Testis (tissue), 2 donors: ENCODE data around the gene ANXA2.
"Not testable (repeated sequence)": the region's sequence is repeated elsewhere in the genome, so short reads cannot be mapped to it uniquely, and the experiment has no call there.

ENCODE experiments used
- POLR2A ChIP-seq: fragments of 450-650 bp; IDR thresholded peaks from one replicate; pipeline ENCODE4 v1.6.1; 2017; ENCODE audit warnings: antibody characterized with exemption, mild to moderate bottlenecking, moderate library complexity
- TF ChIP-seq, protein P1 (sequence below), 3 experiments: fragments of 450-650 bp in 2 of 3; fragments of 200-600 bp in 1 of 3; sonication (generic) in 1 of 3; IDR thresholded peaks; one replicate each; pipeline ENCODE4 v1.5.1; 2016 to 2019; ENCODE audit warnings: antibody characterized with exemption in 3 of 3, mild to moderate bottlenecking in 2 of 3, moderate library complexity in 1 of 3

DNA sequence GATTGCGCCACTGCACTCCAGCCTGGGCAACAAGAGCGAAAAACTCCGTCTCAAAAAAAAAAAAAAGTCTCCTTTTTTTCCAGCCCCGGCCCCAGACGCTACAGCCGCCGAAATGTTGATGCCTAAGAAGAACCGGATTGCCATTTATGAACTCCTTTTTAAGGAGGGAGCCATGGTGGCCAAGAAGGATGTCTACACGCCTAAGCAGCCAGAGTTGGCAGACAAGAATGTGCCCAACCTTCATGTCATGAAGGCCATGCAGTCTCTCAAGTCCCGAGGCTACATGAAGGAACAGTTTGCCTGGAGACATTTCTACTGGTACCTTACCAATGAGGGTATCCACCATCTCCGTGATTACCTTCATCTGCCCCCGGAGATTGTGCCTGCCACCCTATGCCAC lies 6.6 kb upstream of the ANXA2 start:
- TF ChIP-seq POLR2A = not testable (repeated sequence)
- TF ChIP-seq, protein P1, sequence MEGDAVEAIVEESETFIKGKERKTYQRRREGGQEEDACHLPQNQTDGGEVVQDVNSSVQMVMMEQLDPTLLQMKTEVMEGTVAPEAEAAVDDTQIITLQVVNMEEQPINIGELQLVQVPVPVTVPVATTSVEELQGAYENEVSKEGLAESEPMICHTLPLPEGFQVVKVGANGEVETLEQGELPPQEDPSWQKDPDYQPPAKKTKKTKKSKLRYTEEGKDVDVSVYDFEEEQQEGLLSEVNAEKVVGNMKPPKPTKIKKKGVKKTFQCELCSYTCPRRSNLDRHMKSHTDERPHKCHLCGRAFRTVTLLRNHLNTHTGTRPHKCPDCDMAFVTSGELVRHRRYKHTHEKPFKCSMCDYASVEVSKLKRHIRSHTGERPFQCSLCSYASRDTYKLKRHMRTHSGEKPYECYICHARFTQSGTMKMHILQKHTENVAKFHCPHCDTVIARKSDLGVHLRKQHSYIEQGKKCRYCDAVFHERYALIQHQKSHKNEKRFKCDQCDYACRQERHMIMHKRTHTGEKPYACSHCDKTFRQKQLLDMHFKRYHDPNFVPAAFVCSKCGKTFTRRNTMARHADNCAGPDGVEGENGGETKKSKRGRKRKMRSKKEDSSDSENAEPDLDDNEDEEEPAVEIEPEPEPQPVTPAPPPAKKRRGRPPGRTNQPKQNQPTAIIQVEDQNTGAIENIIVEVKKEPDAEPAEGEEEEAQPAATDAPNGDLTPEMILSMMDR (IDR thresholded peaks at IDR 0.05) = not testable (repeated sequence)
